ENCODE data around the gene APPL2. TPM values are rescaled to one million over a fixed set of nuclear protein-coding genes. Genes with fewer than 3 reads are reported as not detected.
"Not testable (repeated sequence)": the region's sequence is repeated elsewhere in the genome, so short reads cannot be mapped to it uniquely, and the experiment has no call there.

Gene APPL2
- polyA plus RNA-seq, 6 donors from 2014 or later = 13.2 to 18.0 (median 14.7) TPM

GRCh38 chr12:105271364-105271763, 35.4 kb upstream of the APPL2 start:
- H3K9me3 Mint-ChIP-seq = no peaks in the 10 kb centered on the region
- H3K27me3 Mint-ChIP-seq = peaks cover 0 to 12% (median 8%) of the 10 kb centered on the region in 3 donors
- no peak overlapping the region for H3K27ac Mint-ChIP-seq
- no peaks in the 10 kb centered on the region for H3K36me3 Mint-ChIP-seq
- H3K4me3 Mint-ChIP-seq = no peak overlapping the region
- ATAC-seq (ENCODE audit: low read depth in 2 of 2) = no peak
- no peaks in the 10 kb centered on the region for H3K4me1 Mint-ChIP-seq
- DNase-seq = no peak

GRCh38 chr12:105270671-105271255, 34.8 kb upstream of the APPL2 start:
- H3K9me3 Mint-ChIP-seq = no peaks in the 10 kb centered on the region
- H3K36me3 Mint-ChIP-seq = no peaks in the 10 kb centered on the region
- DNase-seq (no peak), ATAC-seq (ENCODE audit: low read depth in 2 of 2) (no peak)
- peaks cover 0 to 14% (median 8%) of the 10 kb centered on the region in 3 donors for H3K27me3 Mint-ChIP-seq
- no peak overlapping the region for H3K4me3 Mint-ChIP-seq
- H3K27ac Mint-ChIP-seq = no peak overlapping the region
- no peaks in the 10 kb centered on the region for H3K4me1 Mint-ChIP-seq

- DNase-seq (no peak), ATAC-seq (ENCODE audit: low read depth in 2 of 2) (no peak)
- Mint-ChIP-seq H3K36me3 (no peaks in the 10 kb centered on the region), H3K4me3 (no peak overlapping the region), H3K9me3 (no peaks in the 10 kb centered on the region), H3K4me1 (no peaks in the 10 kb centered on the region), H3K27ac (no peak overlapping the region), H3K27me3 (peaks cover 8 to 27% (median 20%) of the 10 kb centered on the region in 3 donors)
Observed at GRCh38 chr12:105267711-105268110, 31.7 kb upstream of the APPL2 start.

- no peaks in the 10 kb centered on the region for H3K36me3 Mint-ChIP-seq
- H3K4me1 Mint-ChIP-seq = peaks cover 0 to 11% (median 8%) of the 10 kb centered on the region in 3 donors
- no peak for DNase-seq
- H3K9me3 Mint-ChIP-seq = peaks cover 0 to 1% (median 0%) of the 10 kb centered on the region in 7 donors
- ATAC-seq (ENCODE audit: low read depth in 2 of 2) = no peak
- no peak overlapping the region for H3K4me3 Mint-ChIP-seq
- H3K27ac Mint-ChIP-seq = no peak overlapping the region
- H3K27me3 Mint-ChIP-seq = peaks cover 8 to 29% (median 14%) of the 10 kb centered on the region in 3 donors
Observed at GRCh38 chr12:105264771-105265170, 28.8 kb upstream of the APPL2 start.

- Mint-ChIP-seq H3K9me3 (peaks cover 0 to 2% (median 0%) of the 10 kb centered on the region in 7 donors), H3K4me3 (no peak overlapping the region), H3K27me3 (peaks cover 8 to 29% (median 10%) of the 10 kb centered on the region in 3 donors), H3K36me3 (no peaks in the 10 kb centered on the region), H3K4me1 (peaks cover 0 to 11% (median 8%) of the 10 kb centered on the region in 3 donors), H3K27ac (no peak overlapping the region)
- DNase-seq = no peak
- ATAC-seq (ENCODE audit: low read depth in 2 of 2) = no peak
Observed at GRCh38 chr12:105262461-105263184, 26.6 kb upstream of the APPL2 start.

GRCh38 chr12:105261010-105261409, 25.0 kb upstream of the APPL2 start:
- Mint-ChIP-seq H3K27me3 (peaks cover 6 to 29% (median 8%) of the 10 kb centered on the region in 3 donors), H3K4me3 (no peak overlapping the region), H3K36me3 (peaks cover 10 to 11% of the 10 kb centered on the region in 2 donors), H3K4me1 (peaks cover 5 to 13% (median 8%) of the 10 kb centered on the region in 3 donors), H3K27ac (no peak overlapping the region), H3K9me3 (peaks cover 0 to 11% (median 8%) of the 10 kb centered on the region in 7 donors)
- ATAC-seq (ENCODE audit: low read depth in 2 of 2) (peak; percentile 64 to 65), DNase-seq (peak; percentile 11)

- peaks cover 0 to 14% (median 11%) of the 10 kb centered on the region in 7 donors for H3K9me3 Mint-ChIP-seq
- peaks cover 8 to 16% (median 8%) of the 10 kb centered on the region in 3 donors for H3K4me1 Mint-ChIP-seq
- H3K27ac Mint-ChIP-seq = peak overlapping the region in 1 of 6 donors; percentile 28
- H3K36me3 Mint-ChIP-seq = peaks cover 10 to 13% of the 10 kb centered on the region in 2 donors
- no peak overlapping the region for H3K4me3 Mint-ChIP-seq
- peaks cover 6 to 23% (median 8%) of the 10 kb centered on the region in 3 donors for H3K27me3 Mint-ChIP-seq
- no peak for DNase-seq
- ATAC-seq (ENCODE audit: low read depth in 2 of 2) = no peak
Observed at GRCh38 chr12:105259226-105259625, 23.3 kb upstream of the APPL2 start.

- ATAC-seq (ENCODE audit: low read depth in 2 of 2) (no peak), DNase-seq (no peak)
- Mint-ChIP-seq H3K27ac (no peak overlapping the region), H3K4me1 (peaks cover 8 to 16% (median 8%) of the 10 kb centered on the region in 3 donors), H3K4me3 (no peak overlapping the region), H3K27me3 (peaks cover 0 to 6% (median 0%) of the 10 kb centered on the region in 3 donors), H3K36me3 (peaks cover 10 to 13% of the 10 kb centered on the region in 2 donors), H3K9me3 (peaks cover 0 to 14% (median 11%) of the 10 kb centered on the region in 7 donors)
Observed at GRCh38 chr12:105257321-105257728, 21.4 kb upstream of the APPL2 start.

- no peak for DNase-seq
- peaks cover 0 to 2% (median 0%) of the 10 kb centered on the region in 3 donors for H3K27me3 Mint-ChIP-seq
- no peak overlapping the region for H3K27ac Mint-ChIP-seq
- no peak for ATAC-seq (ENCODE audit: low read depth in 2 of 2)
- peaks cover 10 to 13% of the 10 kb centered on the region in 2 donors for H3K36me3 Mint-ChIP-seq
- peaks cover 0 to 14% (median 11%) of the 10 kb centered on the region in 7 donors for H3K9me3 Mint-ChIP-seq
- H3K4me3 Mint-ChIP-seq = no peak overlapping the region
- peaks cover 8 to 16% (median 8%) of the 10 kb centered on the region in 3 donors for H3K4me1 Mint-ChIP-seq
Observed at GRCh38 chr12:105256921-105257320, 20.9 kb upstream of the APPL2 start.

GRCh38 chr12:105256431-105256830, 20.5 kb upstream of the APPL2 start:
- H3K4me3 Mint-ChIP-seq; ATAC-seq (ENCODE audit: low read depth in 2 of 2); H3K27me3 Mint-ChIP-seq; H3K27ac Mint-ChIP-seq; DNase-seq: not testable (repeated sequence)
- Mint-ChIP-seq H3K4me1 (peaks cover 8 to 16% (median 8%) of the 10 kb centered on the region in 3 donors), H3K36me3 (peaks cover 10 to 13% of the 10 kb centered on the region in 2 donors), H3K9me3 (peaks cover 0 to 14% (median 11%) of the 10 kb centered on the region in 7 donors)

GRCh38 chr12:105256011-105256410, 20.0 kb upstream of the APPL2 start:
- DNase-seq = no peak
- H3K4me3 Mint-ChIP-seq = no peak overlapping the region
- ATAC-seq (ENCODE audit: low read depth in 2 of 2) = no peak
- H3K9me3 Mint-ChIP-seq = peaks cover 0 to 14% (median 11%) of the 10 kb centered on the region in 7 donors
- H3K27me3 Mint-ChIP-seq = no peaks in the 10 kb centered on the region
- H3K27ac Mint-ChIP-seq = no peak overlapping the region
- H3K36me3 Mint-ChIP-seq = peaks cover 10 to 13% of the 10 kb centered on the region in 2 donors
- peaks cover 8 to 12% (median 8%) of the 10 kb centered on the region in 3 donors for H3K4me1 Mint-ChIP-seq

- H3K27ac Mint-ChIP-seq = no peak overlapping the region
Observed at GRCh38 chr12:105253866-105254513, 18.0 kb upstream of the APPL2 start.

GRCh38 chr12:105252901-105253300, 16.9 kb upstream of the APPL2 start:
- Mint-ChIP-seq H3K27ac (no peak overlapping the region), H3K36me3 (peaks cover 10 to 13% of the 10 kb centered on the region in 2 donors), H3K4me1 (peaks cover 0 to 8% (median 5%) of the 10 kb centered on the region in 3 donors), H3K27me3 (peaks cover 0 to 3% (median 0%) of the 10 kb centered on the region in 3 donors), H3K4me3 (no peak overlapping the region), H3K9me3 (peaks cover 0 to 14% (median 11%) of the 10 kb centered on the region in 7 donors)
- ATAC-seq (ENCODE audit: low read depth in 2 of 2) = no peak
- no peak for DNase-seq

More at GRCh38 chr12:105253866-105254513, 18.0 kb upstream of the APPL2 start:
- DNase-seq (no peak), ATAC-seq (ENCODE audit: low read depth in 2 of 2) (no peak)
- H3K27me3 Mint-ChIP-seq = no peaks in the 10 kb centered on the region
- H3K4me1 Mint-ChIP-seq = peaks cover 0 to 8% (median 5%) of the 10 kb centered on the region in 3 donors
- H3K9me3 Mint-ChIP-seq = peaks cover 0 to 14% (median 11%) of the 10 kb centered on the region in 7 donors
- no peak overlapping the region for H3K4me3 Mint-ChIP-seq
- H3K36me3 Mint-ChIP-seq = peaks cover 10 to 13% of the 10 kb centered on the region in 2 donors

Measured in naive B cell (primary cell).